A549 (cell line): ENCODE results near the gene FAM219A.

Experiments
- CBX8 ChIP-seq: fragments of 200-600 bp; sonication (generic); IDR thresholded peaks from 2 replicates; pipeline ENCODE4 v1.6.1; 2016
- CTCF ChIP-seq: fragments of >200 bp; sonication (Bioruptor Twin); formaldehyde crosslinking; IDR thresholded peaks from 3 replicates; pipeline ENCODE4 v1.5.1; 2016
- EP300 ChIP-seq, 2 experiments: fragments of >200 bp; sonication (Bioruptor Twin); formaldehyde crosslinking; IDR thresholded peaks; 2 replicates in 1 of 2; 3 replicates in 1 of 2; pipeline ENCODE4 v1.6.1; 2016 to 2017
- FOSL2 ChIP-seq, 2 experiments: fragments of 450-650 bp in 1 of 2; fragments of >200 bp in 1 of 2; sonication (Bioruptor Twin) in 1 of 2; formaldehyde crosslinking; IDR thresholded peaks; 2 replicates each; pipeline versions ENCODE4 v1.5.0 to v1.6.1; 2016 to 2020; ENCODE audit warnings: mild to moderate bottlenecking in 1 of 2, moderate library complexity in 1 of 2
- JUN ChIP-seq, 2 experiments: fragments of >200 bp; sonication (Bioruptor Twin); formaldehyde crosslinking; IDR thresholded peaks; 2 replicates in 1 of 2; 3 replicates in 1 of 2; pipeline ENCODE4 v1.6.1; 2016 to 2017
- MAFK ChIP-seq: fragments of 450-650 bp; IDR thresholded peaks from 2 replicates; pipeline ENCODE4 v1.6.1; 2014; ENCODE audit not compliant: partially characterized antibody
- MAZ ChIP-seq: fragments of 150-350 bp; IDR thresholded peaks from 2 replicates; pipeline ENCODE4 v1.6.1; 2014; ENCODE audit warnings: antibody characterized with exemption, low read depth, low read length, borderline replicate concordance
- PHF8 ChIP-seq: fragments of 200-600 bp; sonication (generic); IDR thresholded peaks from 2 replicates; pipeline ENCODE4 v1.6.1; 2016; ENCODE audit warnings: low read depth, mild to moderate bottlenecking, antibody characterized with exemption, moderate library complexity, borderline replicate concordance
- POLR2A ChIP-seq: IDR thresholded peaks from 2 replicates; pipeline ENCODE4 v1.6.1; 2012; ENCODE audit warnings: mild to moderate bottlenecking, low read length
- RCOR1 ChIP-seq: fragments of 150-350 bp; IDR thresholded peaks from 2 replicates; pipeline ENCODE4 v1.6.1; 2014; ENCODE audit warnings: antibody characterized with exemption, low read length, low read depth

- TF ChIP-seq EP300 (IDR thresholded peaks at IDR 0.05) (no peak), CTCF (no peak), MAZ (no peak), PHF8 (no peak), POLR2A (no peak), MAFK (no peak), CBX8 (no peak), FOSL2 (IDR thresholded peaks at IDR 0.05) (no peak), FOSL2 (CRISPR knock-in tag; IDR thresholded peaks at IDR 0.05) (no peak), RCOR1 (no peak), JUN (IDR thresholded peaks at IDR 0.05) (no peak)
Measured at GRCh38 chr9:34392511-34392910, 65.9 kb downstream of the FAM219A start.
